Measurements from ENCODE around the gene CCDC33. TPM values are rescaled to one million over a fixed set of nuclear protein-coding genes. Genes with fewer than 3 reads are reported as not detected.

Gene CCDC33
- total RNA-seq, 1 experiment from 2014 or later = 0.15 TPM

- TF ChIP-seq CTCF (IDR thresholded peaks at IDR 0.05 in 2 of 3, conservative IDR thresholded peaks at IDR 0.05 in 1 of 3; ENCODE audit: borderline replicate concordance in 1 of 3, insufficient read depth in 1 of 3, low read depth in 2 of 3, low read length in 2 of 3) (no peak), ATF3 (IDR thresholded peaks at IDR 0.05) (no peak)
Observed at GRCh38 chr15:74314795-74315438, 78.8 kb downstream of the CCDC33 start (continued).

GRCh38 chr15:74315626-74316025, 79.5 kb downstream of the CCDC33 start:
- ChIA-PET POLR2A (no interaction called here), CTCF (interaction anchor here (1.0 kb wide), 1 partner anchor 261 kb away, joined by 3 read pairs; no protein-coding TSS in a partner anchor), RAD21 (ENCODE audit: low non-redundant PET in 1 of 2, low total read pairs in 2 of 2, uncharacterized antibody in 2 of 2, unreplicated experiment in 2 of 2) (no interaction called here)
- H3K9ac ChIP-seq (ENCODE audit: low read length) = no peak overlapping the region
- no peak overlapping the region for H3K4me3 ChIP-seq (replicated peaks in 1 of 2; ENCODE audit: low read depth in 1 of 2, low read length in 2 of 2)
- no peak overlapping the region for H2AFZ ChIP-seq (ENCODE audit: low read depth, low read length, poor library complexity, severe bottlenecking)
- intact Hi-C loops (cut with micrococcal nuclease) = no loop called here
- TF ChIP-seq ZNF274 (IDR thresholded peaks at IDR 0.05; ENCODE audit: low read depth, low read length) = no peak
- no peak for TF ChIP-seq TCF7L2 (IDR thresholded peaks at IDR 0.05; ENCODE audit: borderline replicate concordance, extremely low read depth, insufficient read depth, insufficient read length)
- TF ChIP-seq SP1 (IDR thresholded peaks at IDR 0.05; ENCODE audit: low read depth) = no peak
- no peaks in the 10 kb centered on the region for H3K27me3 ChIP-seq (ENCODE audit: insufficient read depth, low read length)
- no peaks in the 10 kb centered on the region for H3K36me3 ChIP-seq (ENCODE audit: control insufficient read depth in 1 of 2, insufficient read depth in 2 of 2, low read length in 2 of 2)
- H3K4me1 ChIP-seq (ENCODE audit: control insufficient read depth in 1 of 2, insufficient read depth in 2 of 2, low read length in 2 of 2) = peaks cover 0 to 4% of the 10 kb centered on the region in 2 experiments; a peak in 2 of 4 replicates
- ATAC-seq (no peak), DNase-seq (ENCODE audit: low read depth, low spot score) (no peak)
- no peaks in the 10 kb centered on the region for H3K9me3 ChIP-seq (ENCODE audit: control insufficient read depth in 1 of 2, insufficient read depth in 1 of 2, low read depth in 1 of 2, low read length in 2 of 2)
- no peaks in the 10 kb centered on the region for H4K20me1 ChIP-seq (ENCODE audit: insufficient read depth)
- no peaks in the 10 kb centered on the region for H3K9me2 ChIP-seq (ENCODE audit: insufficient read depth)
- BruUV-seq (replicated peaks) = no TSS peak
- no peak overlapping the region for H3K27ac ChIP-seq (ENCODE audit: low read depth, low read length)
- H3K79me2 ChIP-seq (ENCODE audit: insufficient read depth, low read length) = no peaks in the 10 kb centered on the region
- no peak overlapping the region for H3K4me2 ChIP-seq (ENCODE audit: low read length)

Measured in HCT116 (cell line).